WI38 (cell line): ENCODE data around the gene GLTPD2.
A peak's percentile ranks its signal among the peaks of the same experiment; 100 is the strongest.

Source experiments
- H3K4me3 ChIP-seq: 2 replicates; pipeline ENCODE4 v1.5.1; 2011; ENCODE audit warnings: low read depth, mild to moderate bottlenecking, control low read depth, low read length
- CTCF ChIP-seq: IDR thresholded peaks from 2 replicates; pipeline ENCODE4 v1.5.1; 2012; ENCODE audit warnings: low read depth, mild to moderate bottlenecking, control low read depth, low read length

The GLTPD2 gene

GRCh38 chr17:4822835-4823234, 34.1 kb downstream of the GLTPD2 start:
- H3K4me3 ChIP-seq = no peak overlapping the region
- TF ChIP-seq CTCF = no peak

- H3K4me3 ChIP-seq = no peak overlapping the region
- no peak for TF ChIP-seq CTCF
These were observed 34.8 kb downstream of the GLTPD2 start for GRCh38 chr17:4823373-4824089.

- H3K4me3 ChIP-seq = no peak overlapping the region
- no peak for TF ChIP-seq CTCF
These were observed 38.6 kb downstream of the GLTPD2 start for GRCh38 chr17:4827399-4827798.

- H3K4me3 ChIP-seq = peak overlapping the region; percentile 84
These were observed 44.0 kb downstream of the GLTPD2 start for GRCh38 chr17:4832829-4833177.

GRCh38 chr17:4833178-4833940, 44.6 kb downstream of the GLTPD2 start, which contains the start of gene MINK1:
TSS of gene MINK1 (plus strand) at chr17:4833340. CDS start at chr17:4833584, 244 bp downstream.
- peak within 1 kb of the TSS; percentile 84 for H3K4me3 ChIP-seq
- no peak for TF ChIP-seq CTCF

GRCh38 chr17:4833941-4834680, 45.3 kb downstream of the GLTPD2 start:
- H3K4me3 ChIP-seq = peak overlapping the region; percentile 84
- no peak for TF ChIP-seq CTCF

- TF ChIP-seq CTCF = no peak
- H3K4me3 ChIP-seq = peak overlapping the region; percentile 84
These were observed 45.9 kb downstream of the GLTPD2 start for GRCh38 chr17:4834681-4835020.
